IMR-90 (cell line): ENCODE measurements around the gene SPPL3. TPM values are rescaled to one million over a fixed set of nuclear protein-coding genes. Genes with fewer than 3 reads are reported as not detected.

Experiments
- ATAC-seq: fragments of 200-7000 bp; cut with Tn5 transposase; 2 replicates; pipeline ENCODE4 v1.9.1; 2020; ENCODE audit warnings: low read depth, mild to moderate bottlenecking, moderate library complexity
- BruUV-seq: library from RNA; stranded (reverse); fragments of 400-500 nt; replicated peaks from 2 replicates; lab custom pipeline; 2021; lab: Mats Ljungman, UMichigan
- CTCF ChIA-PET: fragments of 300-600 bp; formaldehyde crosslinking; extraction: SDS; loops from one replicate; lab custom pipeline; 2021; ENCODE audit warnings: antibody characterized with exemption; lab: Yijun Ruan, JAX
- POLR2A ChIA-PET: fragments of 300-600 bp; sonication (Branson Sonifier 250); formaldehyde crosslinking; loops from one replicate; lab custom pipeline; 2022; ENCODE audit warnings: antibody characterized with exemption; ENCODE audit not compliant: unreplicated experiment; lab: Charles Lee
- DNase-seq: peaks from one replicate; pipeline ENCODE4 v3.0.0; 2013
- H2AFZ ChIP-seq: replicated peaks from 2 replicates; pipeline ENCODE3; 2013; ENCODE audit warnings: low read length, mild to moderate bottlenecking; ENCODE audit not compliant: poor library complexity
- H2AK5ac ChIP-seq: 2 replicates; pipeline ENCODE4 v1.6.1; 2013; ENCODE audit warnings: low read depth, low read length, inconsistent platforms
- H2AK9ac ChIP-seq: replicated peaks from 2 replicates; pipeline ENCODE3; 2013; ENCODE audit warnings: mild to moderate bottlenecking, low read depth, low read length, moderate library complexity; ENCODE audit not compliant: poor library complexity
- H2BK120ac ChIP-seq: 2 replicates; pipeline ENCODE4 v1.6.1; 2013; ENCODE audit warnings: low read depth, low read length, inconsistent platforms
- H2BK15ac ChIP-seq: 3 replicates; pipeline ENCODE4 v1.6.1; 2013; ENCODE audit warnings: low read depth, low read length, inconsistent platforms
- H2BK20ac ChIP-seq: 2 replicates; pipeline ENCODE4 v1.6.1; 2013; ENCODE audit warnings: low read depth, mild to moderate bottlenecking, inconsistent platforms, low read length, moderate library complexity
- H2BK5ac ChIP-seq: 2 replicates; pipeline ENCODE4 v1.6.1; 2013; ENCODE audit warnings: mild to moderate bottlenecking, low read depth, low read length, inconsistent platforms; ENCODE audit not compliant: poor library complexity, severe bottlenecking
- H3K14ac ChIP-seq: replicated peaks from 2 replicates; pipeline ENCODE4 v1.6.1; 2013; ENCODE audit warnings: low read depth, low read length, inconsistent platforms
- H3K18ac ChIP-seq: 2 replicates; pipeline ENCODE4 v1.6.1; 2013; ENCODE audit warnings: low read depth, low read length, control low read depth
- H3K23ac ChIP-seq: 2 replicates; pipeline ENCODE4 v1.6.1; 2013; ENCODE audit warnings: low read depth, low read length, inconsistent platforms
- H3K27ac ChIP-seq: 2 replicates; pipeline ENCODE4 v1.5.1; 2013; ENCODE audit warnings: mild to moderate bottlenecking, control low read depth, low read length; ENCODE audit not compliant: insufficient read depth
- H3K27me3 ChIP-seq: 2 replicates; pipeline ENCODE4 v1.6.1; 2013; ENCODE audit warnings: low read length; ENCODE audit not compliant: control insufficient read depth, insufficient read depth
- H3K36me3 ChIP-seq: 2 replicates; pipeline ENCODE4 v1.6.1; 2013; ENCODE audit warnings: low read length, mixed read lengths; ENCODE audit not compliant: control insufficient read depth, insufficient read depth
- H3K4ac ChIP-seq: 2 replicates; pipeline ENCODE4 v1.6.1; 2013; ENCODE audit warnings: low read depth, low read length, inconsistent platforms
- H3K4me1 ChIP-seq: 2 replicates; pipeline ENCODE4 v1.6.1; 2013; ENCODE audit warnings: low read length, mixed read lengths; ENCODE audit not compliant: control insufficient read depth, insufficient read depth
- H3K4me2 ChIP-seq: 2 replicates; pipeline ENCODE4 v1.6.1; 2013; ENCODE audit warnings: low read depth, mild to moderate bottlenecking, control low read depth, low read length, moderate library complexity
- H3K4me3 ChIP-seq: 2 replicates; pipeline ENCODE4 v1.5.1; 2013; ENCODE audit warnings: low read depth, mild to moderate bottlenecking, control low read depth, low read length, moderate library complexity; ENCODE audit not compliant: insufficient read depth
- H3K56ac ChIP-seq: 2 replicates; pipeline ENCODE4 v1.6.1; 2013; ENCODE audit warnings: low read length, inconsistent platforms; ENCODE audit not compliant: insufficient read depth; ENCODE audit errors: extremely low read depth
- H3K79me1 ChIP-seq, 2 experiments: 2 replicates each; pipeline ENCODE4 v1.6.1; 2013; ENCODE audit warnings: low read length in 2 of 2, inconsistent platforms in 1 of 2, low read depth in 1 of 2
- H3K9ac ChIP-seq: 2 replicates; pipeline ENCODE4 v1.6.1; 2013; ENCODE audit warnings: low read depth, low read length, control low read depth
- H3K9me1 ChIP-seq: 2 replicates; pipeline ENCODE4 v1.6.1; 2013; ENCODE audit warnings: low read length, inconsistent platforms; ENCODE audit not compliant: insufficient read depth
- H3K9me3 ChIP-seq: 2 replicates; pipeline ENCODE4 v1.6.1; 2013; ENCODE audit warnings: low read length; ENCODE audit not compliant: control insufficient read depth, insufficient read depth
- H4K20me1 ChIP-seq: 2 replicates; pipeline ENCODE4 v1.6.1; 2013; ENCODE audit warnings: low read length, inconsistent platforms; ENCODE audit not compliant: insufficient read depth
- H4K5ac ChIP-seq: 2 replicates; pipeline ENCODE4 v1.6.1; 2013; ENCODE audit warnings: mild to moderate bottlenecking, low read depth, low read length, control low read depth
- H4K8ac ChIP-seq, 2 experiments: 2 replicates each; pipeline ENCODE4 v1.6.1; 2013; ENCODE audit warnings: low read depth in 2 of 2, low read length in 2 of 2, control low read depth in 1 of 2, inconsistent platforms in 1 of 2
- H4K91ac ChIP-seq: 2 replicates; pipeline ENCODE4 v1.6.1; 2013; ENCODE audit warnings: low read depth, low read length, inconsistent platforms; ENCODE audit not compliant: insufficient read depth
- BHLHE40 ChIP-seq: fragments of 150-350 bp; IDR thresholded peaks from 2 replicates; pipeline ENCODE4 v1.6.1; 2016; ENCODE audit warnings: mild to moderate bottlenecking, low read depth, low read length
- CEBPB ChIP-seq: IDR thresholded peaks from 2 replicates; pipeline ENCODE4 v1.6.1; 2012; ENCODE audit warnings: low read depth, low read length, improper control_type of control experiment
- CHD1 ChIP-seq: IDR thresholded peaks from 2 replicates; pipeline ENCODE4 v1.6.1; 2012; ENCODE audit warnings: low read depth, low read length, improper control_type of control experiment
- CTCF ChIP-seq: conservative IDR thresholded peaks from 2 replicates; pipeline ENCODE4 v1.5.1; 2012; ENCODE audit warnings: mild to moderate bottlenecking, low read depth, low read length, improper control_type of control experiment
- ELK1 ChIP-seq: fragments of 150-350 bp; IDR thresholded peaks from 2 replicates; pipeline ENCODE4 v1.6.1; 2016; ENCODE audit warnings: low read depth, mild to moderate bottlenecking, low read length, moderate library complexity, borderline replicate concordance
- FOS ChIP-seq: fragments of 150-350 bp; IDR thresholded peaks from 2 replicates; pipeline ENCODE4 v1.6.1; 2016; ENCODE audit warnings: low read depth, low read length
- MAFK ChIP-seq: IDR thresholded peaks from 2 replicates; pipeline ENCODE4 v1.6.1; 2012; ENCODE audit warnings: low read depth, low read length, improper control_type of control experiment
- MAZ ChIP-seq: IDR thresholded peaks from 2 replicates; pipeline ENCODE4 v1.6.1; 2012; ENCODE audit warnings: low read depth, mild to moderate bottlenecking, low read length, improper control_type of control experiment, moderate library complexity, borderline replicate concordance
- MXI1 ChIP-seq: IDR thresholded peaks from 2 replicates; pipeline ENCODE4 v1.6.1; 2012; ENCODE audit warnings: low read depth, mild to moderate bottlenecking, low read length, moderate library complexity, borderline replicate concordance
- NFE2L2 ChIP-seq: fragments of 150-350 bp; IDR thresholded peaks from 2 replicates; pipeline ENCODE4 v1.6.1; 2016; ENCODE audit warnings: low read depth, mild to moderate bottlenecking, low read length
- POLR2A ChIP-seq: IDR thresholded peaks from 2 replicates; pipeline ENCODE4 v1.6.1; 2012; ENCODE audit warnings: mild to moderate bottlenecking, low read depth, low read length
- RAD21 ChIP-seq: IDR thresholded peaks from 2 replicates; pipeline ENCODE4 v1.6.1; 2012; ENCODE audit warnings: low read length, improper control_type of control experiment
- RCOR1 ChIP-seq: IDR thresholded peaks from 2 replicates; pipeline ENCODE4 v1.6.1; 2012; ENCODE audit warnings: mild to moderate bottlenecking, low read length, improper control_type of control experiment; ENCODE audit not compliant: insufficient replicate concordance
- RFX5 ChIP-seq: IDR thresholded peaks from 2 replicates; pipeline ENCODE4 v1.8.0; 2012; ENCODE audit warnings: low read depth, mild to moderate bottlenecking, low read length, moderate library complexity
- SMC3 ChIP-seq: fragments of 150-350 bp; IDR thresholded peaks from 2 replicates; pipeline ENCODE4 v1.6.1; 2016; ENCODE audit warnings: low read depth, mild to moderate bottlenecking, antibody characterized with exemption, low read length, moderate library complexity
- WGBS, 2 experiments: methylation state at CpG; one replicate each; pipeline versions ENCODE4 v1.1.5 to v1.1.7; 2013; ENCODE audit warnings: missing lambda C conversion rate in 2 of 2; ENCODE audit not compliant: insufficient read length in 1 of 2; ENCODE audit errors: extremely low coverage in 2 of 2; 5-methylcytosine and 5-hydroxymethylcytosine counted together
- dilution Hi-C: fragments of 300-500 bp; cut with HindIII; formaldehyde crosslinking; loops from one replicate; pipeline ENCODE4 v1.14.3; 2018; ENCODE audit warnings: low sequenced_read_pairs; ENCODE audit not compliant: unreplicated experiment
- in situ Hi-C: fragments of 300-500 bp; cut with MboI; formaldehyde crosslinking; loops from 3 replicates; pipeline ENCODE4 v1.14.3; 2019; ENCODE audit warnings: low sequenced_read_pairs, inconsistent platforms, mixed read lengths
- intact Hi-C: fragments of 100-400 bp; cut with micrococcal nuclease; formaldehyde crosslinking; loops from 2 replicates; pipeline ENCODE4 v1.10.0; 2022
- polyA plus RNA-seq, 3 experiments: library from polyadenylated mRNA; depleted of rRNA; stranded (reverse); fragments of >200 nt; gene quantifications; 2 replicates each; pipeline ENCODE4 v1.2.3, GENCODE V29; 2012; ENCODE audit warnings: low replicate concordance in 1 of 3
- total RNA-seq: library from RNA; depleted of rRNA; stranded (reverse); fragments of >200 nt; gene quantifications from 2 replicates; pipeline ENCODE4 v1.2.3, GENCODE V29; 2012
- TF ChIP-seq, protein P1 (sequence below): fragments of 150-350 bp; IDR thresholded peaks from 2 replicates; pipeline ENCODE4 v1.6.1; 2017; ENCODE audit warnings: mild to moderate bottlenecking, antibody characterized with exemption, low read length, low read depth

SPPL3 gene
- total and polyA plus RNA-seq, 2 of the 4 experiments (the other 2 are of a cell fraction): 1.6 to 18.0 TPM

DNA sequence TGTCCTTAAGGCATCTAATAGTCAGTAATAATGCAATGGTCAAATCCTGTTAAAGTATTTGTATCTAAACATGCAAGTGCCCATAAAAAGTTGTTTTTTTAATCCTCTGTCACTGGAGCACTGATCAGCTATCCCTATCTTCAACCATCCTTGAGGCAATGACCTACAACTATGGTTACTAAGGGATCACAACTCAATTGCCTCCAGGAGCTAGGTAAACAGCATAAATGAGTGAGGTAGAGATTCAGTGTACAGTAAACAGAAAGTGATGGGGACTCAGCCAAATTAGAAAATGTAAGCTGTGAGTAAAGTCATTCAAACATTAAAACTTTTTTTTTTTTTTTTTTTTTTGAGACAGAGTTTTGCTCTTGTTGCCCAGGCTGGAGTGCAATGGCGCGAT is 18.6 kb downstream of the SPPL3 start:
- ChIA-PET CTCF (interaction anchor here (0.7 kb wide), 1 partner anchor 17 kb away, joined by 3 read pairs; no protein-coding TSS in a partner anchor), POLR2A (no interaction called here)
- DNase-seq (no peak), ATAC-seq (no peak)
- intact Hi-C loops (loop anchor here (5.0 kb wide), 1 partner anchor 38 kb away; no protein-coding TSS in a partner anchor), dilution Hi-C loops (no loop called here), in situ Hi-C loops (no loop called here)
- Histone ChIP-seq H3K4me1 (no peaks in the 10 kb centered on the region; the same call in 1 of the 2 replicates), H3K9ac (no peak overlapping the region), H2BK15ac (no peak overlapping the region), H3K56ac (no peak overlapping the region), H3K4ac (no peak overlapping the region), H3K79me1 (peaks cover 33 to 56% of the 10 kb centered on the region in 2 experiments), H3K27me3 (no peaks in the 10 kb centered on the region), H2BK5ac (no peak overlapping the region), H3K4me3 (no peak overlapping the region), H3K23ac (no peak overlapping the region), H3K14ac (no peak overlapping the region), H3K9me3 (no peaks in the 10 kb centered on the region), H2AFZ (no peak overlapping the region), H3K9me1 (no peaks in the 10 kb centered on the region), H4K91ac (no peak overlapping the region), H4K5ac (no peak overlapping the region), H2AK5ac (no peak overlapping the region), H3K27ac (no peak overlapping the region), H4K20me1 (peaks cover 43% of the 10 kb centered on the region), H2BK120ac (no peak overlapping the region), H2BK20ac (no peak overlapping the region), H3K4me2 (no peak overlapping the region), H2AK9ac (no peak overlapping the region), H3K18ac (no peak overlapping the region), H3K36me3 (no peaks in the 10 kb centered on the region), H4K8ac (no peak overlapping the region)
- TF ChIP-seq NFE2L2 (no peak), FOS (no peak), CHD1 (no peak), BHLHE40 (no peak), CEBPB (no peak), CTCF (no peak), MAFK (no peak), POLR2A (no peak), MXI1 (no peak), RCOR1 (no peak), RFX5 (no peak), RAD21 (no peak), MAZ (no peak), ELK1 (no peak), SMC3 (no peak)
- TF ChIP-seq, protein P1, sequence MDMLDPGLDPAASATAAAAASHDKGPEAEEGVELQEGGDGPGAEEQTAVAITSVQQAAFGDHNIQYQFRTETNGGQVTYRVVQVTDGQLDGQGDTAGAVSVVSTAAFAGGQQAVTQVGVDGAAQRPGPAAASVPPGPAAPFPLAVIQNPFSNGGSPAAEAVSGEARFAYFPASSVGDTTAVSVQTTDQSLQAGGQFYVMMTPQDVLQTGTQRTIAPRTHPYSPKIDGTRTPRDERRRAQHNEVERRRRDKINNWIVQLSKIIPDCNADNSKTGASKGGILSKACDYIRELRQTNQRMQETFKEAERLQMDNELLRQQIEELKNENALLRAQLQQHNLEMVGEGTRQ: no peak
- no TSS peak for BruUV-seq
- WGBS, 2 experiments: no CpG with 5 or more reads among the region's 2 CpGs
